EH (cell line): ENCODE results near the gene TMEM45A.
A peak's percentile ranks its signal among the peaks of the same experiment; 100 is the strongest.

Experiments used
- DNase-seq: peaks from one replicate; pipeline ENCODE4 v3.0.0-alpha.2; 2015; ENCODE audit warnings: low read depth

TMEM45A gene

DNA sequence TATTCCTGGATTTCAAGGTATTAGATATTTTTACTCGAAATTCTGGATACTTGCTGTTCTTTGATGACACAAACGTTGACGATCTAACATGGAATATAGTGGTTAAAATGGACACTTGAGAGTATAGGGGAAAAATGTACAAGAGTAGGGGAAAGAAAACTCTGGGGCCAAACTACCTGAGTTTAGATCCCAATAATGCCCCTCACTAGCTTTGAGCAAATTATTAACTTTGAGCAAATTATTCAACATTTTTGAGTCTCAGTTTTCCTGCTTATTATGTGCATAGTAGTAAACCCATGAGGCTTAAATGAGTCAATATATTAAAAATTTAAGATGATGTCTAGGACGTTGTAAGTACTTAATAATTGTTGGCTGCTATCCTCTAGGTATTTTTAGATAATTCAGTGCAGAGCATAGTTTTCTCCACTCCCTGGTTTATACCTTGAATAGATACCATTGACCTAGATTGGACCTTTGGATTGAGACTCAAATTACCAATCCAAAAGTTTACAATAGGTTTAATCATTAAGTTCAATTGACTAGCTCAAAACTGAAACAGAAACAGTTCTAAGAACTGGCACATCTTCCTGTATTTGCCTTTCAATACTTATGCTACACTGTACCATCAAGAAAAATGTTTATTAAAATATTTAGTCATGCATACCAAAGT, 121.4 kb downstream of the TMEM45A start:
- no peak for DNase-seq

DNA sequence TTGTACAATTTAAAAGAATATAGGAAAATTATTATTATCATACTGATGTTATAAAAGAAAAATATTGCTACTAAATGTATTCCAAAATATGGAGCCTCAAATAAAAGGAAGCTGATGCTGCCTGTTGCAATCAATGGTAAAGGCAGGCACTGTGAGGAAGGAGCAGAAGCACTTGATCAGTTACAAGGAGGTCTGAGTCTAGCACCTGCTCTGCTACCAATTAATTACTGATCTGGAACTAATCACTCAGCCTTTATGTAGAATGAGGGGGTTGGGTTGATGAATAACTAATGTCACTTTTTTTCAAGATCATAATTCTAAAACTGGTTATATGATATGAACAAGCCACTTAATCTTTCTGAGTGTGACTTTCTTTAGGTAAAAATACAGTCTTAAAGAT, 122.5 kb downstream of the TMEM45A start:
- DNase-seq, result no peak

- peak; percentile 48 for DNase-seq
Measured at GRCh38 chr3:100615684-100616083, 123.3 kb downstream of the TMEM45A start.

GRCh38 chr3:100621251-100621650, 128.8 kb downstream of the TMEM45A start:
- DNase-seq, result no peak
